ENCODE data around the gene SLC15A3. TPM values are rescaled to one million over a fixed set of nuclear protein-coding genes. Genes with fewer than 3 reads are reported as not detected.

SLC15A3 gene
- polyA plus RNA-seq, 4 donors = 4.5 to 26.0 (median 11.3) TPM

DNA sequence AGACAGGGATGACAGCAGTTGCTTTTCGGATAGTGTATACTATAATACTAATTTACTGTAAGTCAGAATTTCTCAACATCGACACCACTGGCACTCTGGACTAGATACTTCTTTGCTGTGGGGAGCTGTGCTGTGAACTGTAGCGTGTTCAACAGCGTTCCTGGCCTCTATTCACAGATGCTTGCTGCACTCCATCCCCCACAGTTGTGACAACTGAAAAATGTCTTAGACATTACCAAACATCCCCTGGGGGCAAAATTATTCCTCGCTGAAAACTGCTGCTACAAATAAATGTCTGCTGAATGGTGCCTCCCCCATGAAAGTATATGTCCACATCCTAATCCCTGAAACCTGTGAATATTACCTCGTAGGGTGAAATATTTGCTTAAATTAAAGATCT lies 7.5 kb upstream of the SLC15A3 start:
- Histone ChIP-seq H3K27ac (ENCODE audit: low read depth in 1 of 3, low read length in 2 of 3) (no peak overlapping the region), H3K4me3 (ENCODE audit: low read depth in 1 of 3, low read length in 3 of 3) (no peak overlapping the region), H3K27me3 (ENCODE audit: control insufficient read depth in 3 of 3, insufficient read depth in 3 of 3, low read length in 3 of 3) (peaks cover 0 to 2% (median 0%) of the 10 kb centered on the region in 3 donors), H3K4me1 (ENCODE audit: control insufficient read depth in 3 of 3, insufficient read depth in 2 of 3, low read depth in 1 of 3, low read length in 2 of 3) (no peaks in the 10 kb centered on the region), H3K9me3 (ENCODE audit: control insufficient read depth in 2 of 2, insufficient read depth in 1 of 2, low read depth in 1 of 2, low read length in 1 of 2) (no peaks in the 10 kb centered on the region), H3K36me3 (ENCODE audit: control insufficient read depth in 3 of 3, insufficient read depth in 2 of 3, low read depth in 1 of 3, low read length in 3 of 3) (no peaks in the 10 kb centered on the region)
- WGBS, 3 donors = 78 to 86% (median 85%) methylated on average over 6 of the region's 6 CpGs
- FAIRE-seq (no peak), DNase-seq (no peak)

DNA sequence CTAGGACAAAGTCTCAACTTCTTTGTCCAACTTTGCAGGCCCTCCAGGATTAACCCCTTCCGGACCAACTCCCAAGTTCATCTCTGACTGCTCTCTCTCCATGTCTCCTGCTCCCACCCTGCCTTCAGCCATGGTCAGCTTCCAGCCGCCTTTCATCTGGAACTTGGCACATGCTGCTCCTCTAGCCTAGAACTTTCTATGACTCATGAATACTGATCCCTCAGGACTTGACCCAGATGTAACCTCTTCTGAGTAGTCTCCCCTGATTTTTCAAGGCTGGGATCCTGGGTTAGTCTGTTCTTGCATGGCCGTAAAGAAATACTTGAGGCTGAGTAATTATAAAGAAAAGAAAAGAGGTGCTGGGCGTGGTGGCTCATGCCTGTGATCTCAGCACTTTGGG lies 5.2 kb upstream of the SLC15A3 start:
- no peak overlapping the region for H3K4me3 ChIP-seq (ENCODE audit: low read depth in 1 of 3, low read length in 3 of 3)
- H3K27me3 ChIP-seq (ENCODE audit: control insufficient read depth in 3 of 3, insufficient read depth in 3 of 3, low read length in 3 of 3) = peaks cover 0 to 2% (median 0%) of the 10 kb centered on the region in 3 donors
- no peaks in the 10 kb centered on the region for H3K9me3 ChIP-seq (ENCODE audit: control insufficient read depth in 2 of 2, insufficient read depth in 1 of 2, low read depth in 1 of 2, low read length in 1 of 2)
- 84 to 85% (median 84%) methylated on average over 4 of the region's 4 CpGs for WGBS, 3 donors
- H3K36me3 ChIP-seq (ENCODE audit: control insufficient read depth in 3 of 3, insufficient read depth in 2 of 3, low read depth in 1 of 3, low read length in 3 of 3) = no peaks in the 10 kb centered on the region
- DNase-seq (no peak), FAIRE-seq (no peak)
- peaks cover 0 to 3% (median 0%) of the 10 kb centered on the region in 3 donors for H3K4me1 ChIP-seq (ENCODE audit: control insufficient read depth in 3 of 3, insufficient read depth in 2 of 3, low read depth in 1 of 3, low read length in 2 of 3)
- no peak overlapping the region for H3K27ac ChIP-seq (ENCODE audit: low read depth in 1 of 3, low read length in 2 of 3)

DNA sequence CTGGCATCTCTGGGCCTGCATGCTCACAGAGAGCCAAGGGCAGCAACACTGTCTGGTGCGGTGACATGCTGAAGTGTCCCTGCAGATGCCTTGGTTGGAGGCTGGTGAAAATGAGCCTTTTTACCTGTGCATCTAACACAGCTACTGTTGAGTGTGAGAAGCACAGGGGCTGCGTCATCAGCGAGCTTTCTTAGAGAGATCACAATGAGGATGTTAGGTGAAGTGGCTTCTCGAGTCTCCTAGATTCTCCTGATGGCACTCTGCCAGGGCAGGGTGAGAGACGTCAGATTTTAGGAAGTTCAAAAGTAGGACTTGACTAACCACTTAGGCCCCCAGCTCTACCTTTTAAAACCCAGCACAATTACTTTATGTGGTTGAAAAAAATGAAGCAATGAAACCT lies 3.6 kb upstream of the SLC15A3 start:
- WGBS, 3 donors = 46 to 52% (median 48%) methylated on average over 5 of the region's 5 CpGs
- no peaks in the 10 kb centered on the region for H3K9me3 ChIP-seq (ENCODE audit: control insufficient read depth in 2 of 2, insufficient read depth in 1 of 2, low read depth in 1 of 2, low read length in 1 of 2)
- peaks cover 0 to 7% (median 3%) of the 10 kb centered on the region in 3 donors for H3K4me1 ChIP-seq (ENCODE audit: control insufficient read depth in 3 of 3, insufficient read depth in 2 of 3, low read depth in 1 of 3, low read length in 2 of 3)
- FAIRE-seq (no peak), DNase-seq (no peak)
- H3K27ac ChIP-seq (ENCODE audit: low read depth in 1 of 3, low read length in 2 of 3) = no peak overlapping the region
- H3K27me3 ChIP-seq (ENCODE audit: control insufficient read depth in 3 of 3, insufficient read depth in 3 of 3, low read length in 3 of 3) = peaks cover 0 to 4% (median 2%) of the 10 kb centered on the region in 3 donors
- H3K36me3 ChIP-seq (ENCODE audit: control insufficient read depth in 3 of 3, insufficient read depth in 2 of 3, low read depth in 1 of 3, low read length in 3 of 3) = no peaks in the 10 kb centered on the region
- H3K4me3 ChIP-seq (ENCODE audit: low read depth in 1 of 3, low read length in 3 of 3) = no peak overlapping the region

DNA sequence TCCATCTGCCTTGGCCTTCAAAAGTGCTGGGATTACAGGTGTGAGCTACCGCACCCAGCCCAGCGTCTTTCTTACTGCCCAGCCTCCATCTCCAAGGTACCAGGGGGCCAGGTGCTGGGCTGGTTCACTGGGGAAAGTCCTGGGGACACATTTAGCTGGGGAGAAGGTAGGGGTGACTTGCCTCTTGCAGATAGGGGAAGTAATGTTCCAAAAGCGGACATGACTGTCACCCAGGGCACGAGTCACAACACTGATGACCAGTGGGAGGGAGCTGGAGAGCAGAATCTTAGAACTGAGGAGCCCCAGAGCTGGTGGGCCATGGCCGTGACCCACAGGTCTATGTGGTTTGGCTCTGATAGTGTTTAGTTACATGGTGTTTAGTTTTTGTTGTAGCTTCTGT lies 2.4 kb upstream of the SLC15A3 start:
- no peak overlapping the region for H3K27ac ChIP-seq (ENCODE audit: low read depth in 1 of 3, low read length in 2 of 3)
- no peak overlapping the region for H3K4me3 ChIP-seq (ENCODE audit: low read depth in 1 of 3, low read length in 3 of 3)
- FAIRE-seq (no peak), DNase-seq (no peak)
- H3K4me1 ChIP-seq (ENCODE audit: control insufficient read depth in 3 of 3, insufficient read depth in 2 of 3, low read depth in 1 of 3, low read length in 2 of 3) = peaks cover 0 to 7% (median 3%) of the 10 kb centered on the region in 3 donors
- no peaks in the 10 kb centered on the region for H3K36me3 ChIP-seq (ENCODE audit: control insufficient read depth in 3 of 3, insufficient read depth in 2 of 3, low read depth in 1 of 3, low read length in 3 of 3)
- WGBS, 3 donors = 78 to 83% (median 81%) methylated on average over 5 of the region's 5 CpGs
- H3K9me3 ChIP-seq (ENCODE audit: control insufficient read depth in 2 of 2, insufficient read depth in 1 of 2, low read depth in 1 of 2, low read length in 1 of 2) = no peaks in the 10 kb centered on the region
- H3K27me3 ChIP-seq (ENCODE audit: control insufficient read depth in 3 of 3, insufficient read depth in 3 of 3, low read length in 3 of 3) = peaks cover 0 to 11% (median 0%) of the 10 kb centered on the region in 3 donors

GRCh38 chr11:60953781-60954180 lies 1.8 kb upstream of the SLC15A3 start:
- Histone ChIP-seq H3K27ac (ENCODE audit: low read depth in 1 of 3, low read length in 2 of 3) (no peak overlapping the region), H3K4me3 (ENCODE audit: low read depth in 1 of 3, low read length in 3 of 3) (no peak overlapping the region), H3K4me1 (ENCODE audit: control insufficient read depth in 3 of 3, insufficient read depth in 2 of 3, low read depth in 1 of 3, low read length in 2 of 3) (peaks cover 0 to 7% (median 3%) of the 10 kb centered on the region in 3 donors), H3K9me3 (ENCODE audit: control insufficient read depth in 2 of 2, insufficient read depth in 1 of 2, low read depth in 1 of 2, low read length in 1 of 2) (no peaks in the 10 kb centered on the region), H3K27me3 (ENCODE audit: control insufficient read depth in 3 of 3, insufficient read depth in 3 of 3, low read length in 3 of 3) (peaks cover 0 to 11% (median 0%) of the 10 kb centered on the region in 3 donors), H3K36me3 (ENCODE audit: control insufficient read depth in 3 of 3, insufficient read depth in 2 of 3, low read depth in 1 of 3, low read length in 3 of 3) (no peaks in the 10 kb centered on the region)
- WGBS, 3 donors = 66 to 79% (median 70%) methylated on average over 6 of the region's 6 CpGs
- no peak for FAIRE-seq
- DNase-seq = no peak

DNA sequence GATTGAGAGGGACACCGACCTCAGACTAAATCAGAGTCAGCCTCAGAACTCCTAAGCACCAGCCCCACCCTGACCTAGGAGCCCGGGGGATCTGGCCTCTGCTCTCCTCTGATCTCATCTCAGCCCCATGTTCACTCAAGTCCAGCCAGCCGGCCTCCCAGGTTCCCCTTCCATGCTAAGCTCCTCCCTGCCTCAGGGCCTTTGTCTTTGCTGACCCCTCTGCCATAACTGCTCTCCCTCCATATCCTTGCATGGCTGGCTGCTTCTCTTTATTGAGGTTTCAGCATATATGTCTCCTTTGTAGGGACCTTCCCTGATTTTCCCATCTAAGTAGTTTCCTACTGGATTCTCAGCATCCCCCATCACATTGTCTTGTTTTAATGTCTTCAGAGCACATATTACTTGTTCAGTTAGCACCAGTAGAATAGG lies 780 bp upstream of the SLC15A3 start:
- Histone ChIP-seq H3K4me3 (ENCODE audit: low read depth in 1 of 3, low read length in 3 of 3) (peak overlapping the region in 1 of 3 donors; percentile 31), H3K4me1 (ENCODE audit: control insufficient read depth in 3 of 3, insufficient read depth in 2 of 3, low read depth in 1 of 3, low read length in 2 of 3) (peaks cover 0 to 7% (median 3%) of the 10 kb centered on the region in 3 donors), H3K27ac (ENCODE audit: low read depth in 1 of 3, low read length in 2 of 3) (peak overlapping the region in 2 of 3 donors; percentile 48 to 84), H3K36me3 (ENCODE audit: control insufficient read depth in 3 of 3, insufficient read depth in 2 of 3, low read depth in 1 of 3, low read length in 3 of 3) (no peaks in the 10 kb centered on the region), H3K9me3 (ENCODE audit: control insufficient read depth in 2 of 2, insufficient read depth in 1 of 2, low read depth in 1 of 2, low read length in 1 of 2) (no peaks in the 10 kb centered on the region), H3K27me3 (ENCODE audit: control insufficient read depth in 3 of 3, insufficient read depth in 3 of 3, low read length in 3 of 3) (peaks cover 0 to 11% (median 0%) of the 10 kb centered on the region in 3 donors)
- DNase-seq = no peak
- WGBS, 3 donors = 7 to 22% (median 20%) methylated on average over 2 to 3 of the region's 3 CpGs
- no peak for FAIRE-seq

GRCh38 chr11:60951606-60951903 lies 421 bp downstream of the SLC15A3 start:
- Histone ChIP-seq H3K9me3 (ENCODE audit: control insufficient read depth in 2 of 2, insufficient read depth in 1 of 2, low read depth in 1 of 2, low read length in 1 of 2) (no peaks in the 10 kb centered on the region), H3K27ac (ENCODE audit: low read depth in 1 of 3, low read length in 2 of 3) (peak overlapping the region; percentile 48 to 84 (median 50)), H3K4me1 (ENCODE audit: control insufficient read depth in 3 of 3, insufficient read depth in 2 of 3, low read depth in 1 of 3, low read length in 2 of 3) (peaks cover 0 to 7% (median 3%) of the 10 kb centered on the region in 3 donors), H3K36me3 (ENCODE audit: control insufficient read depth in 3 of 3, insufficient read depth in 2 of 3, low read depth in 1 of 3, low read length in 3 of 3) (peaks cover 0 to under 1% (median 0%) of the 10 kb centered on the region in 3 donors), H3K27me3 (ENCODE audit: control insufficient read depth in 3 of 3, insufficient read depth in 3 of 3, low read length in 3 of 3) (peaks cover 0 to 11% (median 0%) of the 10 kb centered on the region in 3 donors), H3K4me3 (ENCODE audit: low read depth in 1 of 3, low read length in 3 of 3) (peak overlapping the region; percentile 30 to 50 (median 31))
- 8 to 25% (median 10%) methylated on average over 5 to 8 of the region's 8 CpGs for WGBS, 3 donors
- FAIRE-seq = no peak
- DNase-seq = no peak

DNA sequence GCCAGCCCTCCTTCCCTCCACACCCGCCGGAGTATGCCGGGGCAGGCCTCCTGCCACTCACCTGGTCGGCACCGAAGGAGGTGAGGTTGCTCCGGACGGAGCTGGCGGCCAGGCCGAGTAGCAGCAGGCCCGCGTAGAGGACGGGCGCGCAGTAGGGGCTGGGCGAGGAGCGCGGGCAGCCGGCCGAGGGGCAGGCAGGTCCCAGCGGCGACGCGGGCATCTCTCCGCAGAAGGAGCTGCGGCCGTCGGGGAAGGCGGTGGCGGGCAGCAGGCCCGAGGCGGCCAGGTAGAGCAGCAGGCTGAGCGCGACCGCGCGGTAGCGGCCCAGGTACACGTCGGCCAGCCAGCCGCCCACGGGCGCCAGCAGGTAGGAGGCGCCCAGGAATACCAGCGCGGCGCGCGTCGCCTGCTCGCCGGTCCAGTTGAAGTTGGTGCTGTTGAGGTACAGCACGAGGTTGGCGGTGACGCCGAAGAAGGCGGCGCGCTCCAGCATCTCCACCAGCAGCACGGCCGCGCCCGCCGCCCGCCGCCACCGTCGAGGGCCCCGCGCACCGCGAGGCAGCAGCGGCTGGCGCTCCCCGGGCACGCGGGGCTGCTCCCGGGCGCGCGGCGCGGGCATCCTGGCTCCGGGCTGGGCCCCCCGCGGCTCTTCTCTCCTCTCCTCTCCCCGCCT lies 907 bp downstream of the SLC15A3 start:
- DNase-seq (peak; percentile 32 to 62), FAIRE-seq (no peak)
- no peak overlapping the region for H3K27ac ChIP-seq (ENCODE audit: low read depth in 1 of 3, low read length in 2 of 3)
- 10 to 19% (median 18%) methylated on average over 59 to 86 of the region's 86 CpGs for WGBS, 3 donors
- H3K9me3 ChIP-seq (ENCODE audit: control insufficient read depth in 2 of 2, insufficient read depth in 1 of 2, low read depth in 1 of 2, low read length in 1 of 2) = no peaks in the 10 kb centered on the region
- peak overlapping the region; percentile 30 to 50 (median 31) for H3K4me3 ChIP-seq (ENCODE audit: low read depth in 1 of 3, low read length in 3 of 3)
- H3K27me3 ChIP-seq (ENCODE audit: control insufficient read depth in 3 of 3, insufficient read depth in 3 of 3, low read length in 3 of 3) = peaks cover 0 to 11% (median 0%) of the 10 kb centered on the region in 3 donors
- peaks cover 0 to 7% (median 3%) of the 10 kb centered on the region in 3 donors for H3K4me1 ChIP-seq (ENCODE audit: control insufficient read depth in 3 of 3, insufficient read depth in 2 of 3, low read depth in 1 of 3, low read length in 2 of 3)
- H3K36me3 ChIP-seq (ENCODE audit: control insufficient read depth in 3 of 3, insufficient read depth in 2 of 3, low read depth in 1 of 3, low read length in 3 of 3) = peaks cover 0 to 6% (median 0%) of the 10 kb centered on the region in 3 donors

Data from small intestine (tissue), 7 donors.